Body of pancreas (tissue), 4 donors: ENCODE results near the gene RGS7BP. TPM values are rescaled to one million over a fixed set of nuclear protein-coding genes. Genes with fewer than 3 reads are reported as not detected.
A peak's percentile ranks its signal among the peaks of the same experiment; 100 is the strongest.

Source experiments
- ATAC-seq: fragments of 150-250 bp; one replicate; pipeline ENCODE4 v1.9.1; 2016
- DNase-seq, 4 donors: peaks; one replicate each; pipeline ENCODE4 v3.0.0-alpha.2; 2019
- H3K27ac ChIP-seq, 4 donors: fragments of 200-600 bp; sonication (generic); 1 replicate in 3 of 4; 2 replicates in 1 of 4; pipeline versions ENCODE4 v1.5.1 to v1.6.1; 2016 to 2019; ENCODE audit warnings: mild to moderate bottlenecking in 1 of 4, mixed read lengths in 1 of 4, moderate library complexity in 1 of 4
- H3K27me3 ChIP-seq, 2 donors: fragments of 200-600 bp; sonication (generic); one replicate each; pipeline ENCODE4 v1.6.0; 2016; ENCODE audit warnings: mild to moderate bottlenecking in 1 of 2
- H3K36me3 ChIP-seq, 2 donors: fragments of 200-600 bp; sonication (generic); replicated peaks in 1 of 2; 2 replicates each; pipeline ENCODE4 v1.5.1; 2016; ENCODE audit warnings: low read depth in 2 of 2; ENCODE audit not compliant: insufficient read depth in 1 of 2
- H3K4me1 ChIP-seq: fragments of 200-600 bp; sonication (generic); one replicate; pipeline ENCODE4 v1.6.0; 2016
- H3K4me3 ChIP-seq, 2 donors: fragments of 200-600 bp; sonication (generic); 1 replicate in 1 of 2; 2 replicates in 1 of 2; pipeline ENCODE4 v1.5.1; 2016 to 2019
- H3K9me3 ChIP-seq, 3 donors: fragments of 200-600 bp; sonication (generic); 1 replicate in 2 of 3; 2 replicates in 1 of 3; pipeline ENCODE4 v1.5.1; 2016
- POLR2A ChIP-seq, 3 donors: fragments of 450-650 bp; IDR thresholded peaks; one replicate each; pipeline ENCODE4 v1.6.1; 2016; ENCODE audit warnings: antibody characterized with exemption in 3 of 3, mild to moderate bottlenecking in 2 of 3
- WGBS, 2 donors: methylation state at CpG; one replicate each; pipeline ENCODE4 v1.1.5; 2017; 5-methylcytosine and 5-hydroxymethylcytosine counted together
- intact Hi-C: fragments of 100-400 bp; cut with DNase I; formaldehyde crosslinking; loops from one replicate; pipeline ENCODE4 v1.15.1; 2023
- total RNA-seq, 2 donors: library from RNA; depleted of rRNA; stranded (reverse); fragments of >200 nt; gene quantifications; one replicate each; pipeline ENCODE4 v1.1.0, GENCODE V29; 2016
- TF ChIP-seq, protein P1 (sequence below), 7 experiments: fragments of 450-650 bp in 4 of 7; fragments of 200-600 bp in 3 of 7; sonication (generic) in 3 of 7; IDR thresholded peaks; one replicate each; pipeline ENCODE4 v1.5.1; 2016 to 2019; ENCODE audit warnings: antibody characterized with exemption in 7 of 7

The RGS7BP gene
- total RNA-seq, 2 donors from 2014 or later = under 0.01 to 3.1 TPM

- no peaks in the 10 kb centered on the region for H3K36me3 ChIP-seq
- intact Hi-C loops = no loop called here
- TF ChIP-seq, protein P1, sequence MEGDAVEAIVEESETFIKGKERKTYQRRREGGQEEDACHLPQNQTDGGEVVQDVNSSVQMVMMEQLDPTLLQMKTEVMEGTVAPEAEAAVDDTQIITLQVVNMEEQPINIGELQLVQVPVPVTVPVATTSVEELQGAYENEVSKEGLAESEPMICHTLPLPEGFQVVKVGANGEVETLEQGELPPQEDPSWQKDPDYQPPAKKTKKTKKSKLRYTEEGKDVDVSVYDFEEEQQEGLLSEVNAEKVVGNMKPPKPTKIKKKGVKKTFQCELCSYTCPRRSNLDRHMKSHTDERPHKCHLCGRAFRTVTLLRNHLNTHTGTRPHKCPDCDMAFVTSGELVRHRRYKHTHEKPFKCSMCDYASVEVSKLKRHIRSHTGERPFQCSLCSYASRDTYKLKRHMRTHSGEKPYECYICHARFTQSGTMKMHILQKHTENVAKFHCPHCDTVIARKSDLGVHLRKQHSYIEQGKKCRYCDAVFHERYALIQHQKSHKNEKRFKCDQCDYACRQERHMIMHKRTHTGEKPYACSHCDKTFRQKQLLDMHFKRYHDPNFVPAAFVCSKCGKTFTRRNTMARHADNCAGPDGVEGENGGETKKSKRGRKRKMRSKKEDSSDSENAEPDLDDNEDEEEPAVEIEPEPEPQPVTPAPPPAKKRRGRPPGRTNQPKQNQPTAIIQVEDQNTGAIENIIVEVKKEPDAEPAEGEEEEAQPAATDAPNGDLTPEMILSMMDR (IDR thresholded peaks at IDR 0.05) = no peak
- TF ChIP-seq POLR2A (IDR thresholded peaks at IDR 0.05) = no peak
- no peaks in the 10 kb centered on the region for H3K4me1 ChIP-seq
- H3K9me3 ChIP-seq = no peaks in the 10 kb centered on the region
- no peak overlapping the region for H3K4me3 ChIP-seq
- DNase-seq (no peak), ATAC-seq (no peak)
- H3K27me3 ChIP-seq = no peaks in the 10 kb centered on the region
- no peak overlapping the region for H3K27ac ChIP-seq
These were observed 93.4 kb downstream of the RGS7BP start for GRCh38 chr5:64599226-64599625.

DNA sequence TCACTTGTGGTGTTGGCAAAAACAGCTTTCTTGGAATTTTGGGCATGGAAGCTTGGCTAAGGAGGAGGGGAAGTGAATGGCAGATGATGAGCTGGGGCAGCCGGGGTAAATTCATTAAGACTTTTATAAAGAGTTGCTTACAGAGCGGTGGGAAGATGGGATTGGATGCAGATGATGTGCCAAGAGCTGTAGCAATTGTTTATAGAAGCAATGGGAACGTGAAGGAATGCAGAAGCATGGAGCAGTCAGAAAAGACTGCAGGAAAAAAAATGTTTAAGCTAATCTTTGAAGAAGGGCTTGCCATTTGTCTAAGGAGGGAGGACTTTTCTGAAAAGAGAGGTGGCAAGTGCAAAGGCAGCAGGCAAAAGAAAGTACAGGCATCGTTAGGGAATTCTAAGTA, 97.9 kb downstream of the RGS7BP start:
- Histone ChIP-seq H3K4me3 (no peak overlapping the region), H3K27ac (no peak overlapping the region), H3K36me3 (no peaks in the 10 kb centered on the region), H3K9me3 (no peaks in the 10 kb centered on the region), H3K4me1 (no peaks in the 10 kb centered on the region), H3K27me3 (no peaks in the 10 kb centered on the region)
- no peak for ATAC-seq
- intact Hi-C loops = no loop called here
- 47 to 52% methylated on average over 4 of the region's 4 CpGs for WGBS, 2 donors
- no peak for DNase-seq
- no peak for TF ChIP-seq POLR2A (IDR thresholded peaks at IDR 0.05)
- TF ChIP-seq, protein P1 (IDR thresholded peaks at IDR 0.05) = no peak

- no peaks in the 10 kb centered on the region for H3K36me3 ChIP-seq
- H3K27me3 ChIP-seq = no peaks in the 10 kb centered on the region
- ATAC-seq = no peak
- no peak for DNase-seq
- H3K4me1 ChIP-seq = no peaks in the 10 kb centered on the region
- no peaks in the 10 kb centered on the region for H3K9me3 ChIP-seq
- TF ChIP-seq, protein P1 (IDR thresholded peaks at IDR 0.05) = no peak
- no peak for TF ChIP-seq POLR2A (IDR thresholded peaks at IDR 0.05)
- intact Hi-C loops = no loop called here
- WGBS, 2 donors = 69 to 72% methylated on average over 1 of the region's 1 CpG
- no peak overlapping the region for H3K27ac ChIP-seq
- H3K4me3 ChIP-seq = no peak overlapping the region
These were observed 101.1 kb downstream of the RGS7BP start for GRCh38 chr5:64606926-64607325.

DNA sequence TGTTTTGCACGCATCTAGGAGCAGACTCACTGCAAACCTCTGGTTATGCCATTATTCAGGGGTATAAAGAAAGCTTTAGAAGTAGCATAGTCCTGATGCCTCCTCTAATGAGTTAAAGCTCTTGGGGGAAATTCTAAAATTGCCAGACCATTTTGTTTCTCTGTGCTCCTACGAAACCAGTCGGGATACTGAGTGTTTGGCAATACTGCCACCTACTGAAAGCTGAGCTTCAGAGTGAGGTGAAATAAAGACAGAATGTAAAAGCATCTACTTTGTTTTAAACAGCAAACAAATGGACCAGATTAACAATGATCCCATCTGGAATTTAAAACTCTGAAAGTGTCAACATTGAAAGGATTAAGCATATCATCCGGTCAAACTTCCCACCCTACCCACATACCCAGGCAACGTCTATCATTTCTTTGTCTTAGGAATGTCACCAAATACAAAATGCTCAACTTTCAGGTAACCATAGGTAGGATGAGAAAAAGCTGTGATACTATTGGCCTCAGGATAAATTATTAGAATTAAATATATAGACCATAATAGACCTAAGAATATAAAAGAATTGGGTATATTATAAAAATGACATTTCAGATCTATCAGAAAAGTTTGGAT, 106.6 kb downstream of the RGS7BP start:
- TF ChIP-seq, protein P1 (IDR thresholded peaks at IDR 0.05) = peak; percentile 47 to 84 (median 77)
- no peak for TF ChIP-seq POLR2A (IDR thresholded peaks at IDR 0.05)
- WGBS, 2 donors = 8 to 16% methylated on average over 5 of the region's 5 CpGs
- intact Hi-C loops = loop anchor here (10.0 kb wide), 1 partner anchor 458 kb away; no protein-coding TSS in a partner anchor
- Histone ChIP-seq H3K36me3 (no peaks in the 10 kb centered on the region), H3K4me1 (peaks cover 10% of the 10 kb centered on the region), H3K9me3 (no peaks in the 10 kb centered on the region), H3K27me3 (no peaks in the 10 kb centered on the region), H3K4me3 (no peak overlapping the region), H3K27ac (no peak overlapping the region)
- ATAC-seq (peak; percentile 69), DNase-seq (peak; percentile 37 to 64 (median 46))

- no peak for ATAC-seq
- intact Hi-C loops = loop anchor here (10.0 kb wide), 1 partner anchor 461 kb away; no protein-coding TSS in a partner anchor
These were observed 110.1 kb downstream of the RGS7BP start for GRCh38 chr5:64615895-64616294.

More at GRCh38 chr5:64615895-64616294, 110.1 kb downstream of the RGS7BP start:
- peaks cover 10% of the 10 kb centered on the region for H3K4me1 ChIP-seq
- no peak overlapping the region for H3K27ac ChIP-seq
- no peak overlapping the region for H3K4me3 ChIP-seq
- no peaks in the 10 kb centered on the region for H3K36me3 ChIP-seq
- H3K27me3 ChIP-seq = no peaks in the 10 kb centered on the region
- no peak for DNase-seq
- no peaks in the 10 kb centered on the region for H3K9me3 ChIP-seq
- TF ChIP-seq, protein P1 (IDR thresholded peaks at IDR 0.05) = no peak
- TF ChIP-seq POLR2A (IDR thresholded peaks at IDR 0.05) = no peak
- 21 to 25% methylated on average over 3 of the region's 3 CpGs for WGBS, 2 donors
